ENCODE data around the gene HMX2. TPM values are rescaled to one million over a fixed set of nuclear protein-coding genes. Genes with fewer than 3 reads are reported as not detected.

Gene HMX2
- total and polyA plus RNA-seq, 2 of the 13 experiments (the other 11 are each of a cell fraction or from before 2014, with no cell fraction given): not detected

GRCh38 chr10:123101872-123102271 is 46.1 kb upstream of the HMX2 start:
- H3K4me3 ChIP-seq (replicated peaks in 1 of 3; ENCODE audit: insufficient read depth in 1 of 3, low read depth in 2 of 3, low read length in 3 of 3): no peak overlapping the region
- no TSS peak for BruUV-seq (replicated peaks)
- FAIRE-seq (no peak), ATAC-seq (peak; percentile 47; the same call in 2 of the 3 replicates), DNase-seq (ENCODE audit: low spot score) (no peak)
- no peak overlapping the region for H3K9ac ChIP-seq (ENCODE audit: insufficient read depth, low read depth, low read length)
- no peaks in the 10 kb centered on the region for H3K79me2 ChIP-seq (ENCODE audit: insufficient read depth, low read length)
- in situ Hi-C loops (cut with HindIII; ENCODE audit: extremely low pct_ligation_motif_present, low pct_unique_long_range_greater_than_20kb) (no loop called here), intact Hi-C loops (cut with micrococcal nuclease; ENCODE audit: unreplicated experiment) (no loop called here)
- no peaks in the 10 kb centered on the region for H3K9me3 ChIP-seq (ENCODE audit: low read length)
- no peaks in the 10 kb centered on the region for H4K20me1 ChIP-seq (ENCODE audit: insufficient read depth, low read length)
- ChIA-PET POLR2A (no interaction called here), CTCF (ENCODE audit: low intra/inter-chr PET ratio, low total read pairs) (no interaction called here)
- no peaks in the 10 kb centered on the region for H3K36me3 ChIP-seq (replicated peaks in 1 of 2; ENCODE audit: control insufficient read depth in 1 of 2, insufficient read depth in 2 of 2, low read length in 2 of 2)
- 19% methylated on average over 6 of the region's 9 CpGs for WGBS (ENCODE audit: low lambda C conversion rate)
- no peaks in the 10 kb centered on the region for H3K4me1 ChIP-seq (ENCODE audit: insufficient read depth, low read length)
- peak; percentile 17 for TF ChIP-seq CTCF (CRISPR knock-in tag; IDR thresholded peaks at IDR 0.05)
- TF ChIP-seq SRSF1 (optimal IDR thresholded peaks at IDR 0.05; ENCODE audit: low read depth, low read length): no peak
- 0 out of 2 replicates have a peak, but pooled peaks have one; percentile 39 for TF ChIP-seq PPARG (CRISPR knock-in tag; conservative IDR thresholded peaks at IDR 0.05)
- no peak overlapping the region for H3K4me2 ChIP-seq (ENCODE audit: low read depth, low read length)
- H2AFZ ChIP-seq (ENCODE audit: low read length): no peak overlapping the region
- H3K27ac ChIP-seq (ENCODE audit: extremely low read length, insufficient read depth, low read length): no peak overlapping the region
- H3K27me3 ChIP-seq (ENCODE audit: control insufficient read depth in 1 of 2, insufficient read depth in 2 of 2, low read length in 2 of 2): peaks cover 0 to 19% of the 10 kb centered on the region in 2 experiments; a peak in 3 of 5 replicates

DNA sequence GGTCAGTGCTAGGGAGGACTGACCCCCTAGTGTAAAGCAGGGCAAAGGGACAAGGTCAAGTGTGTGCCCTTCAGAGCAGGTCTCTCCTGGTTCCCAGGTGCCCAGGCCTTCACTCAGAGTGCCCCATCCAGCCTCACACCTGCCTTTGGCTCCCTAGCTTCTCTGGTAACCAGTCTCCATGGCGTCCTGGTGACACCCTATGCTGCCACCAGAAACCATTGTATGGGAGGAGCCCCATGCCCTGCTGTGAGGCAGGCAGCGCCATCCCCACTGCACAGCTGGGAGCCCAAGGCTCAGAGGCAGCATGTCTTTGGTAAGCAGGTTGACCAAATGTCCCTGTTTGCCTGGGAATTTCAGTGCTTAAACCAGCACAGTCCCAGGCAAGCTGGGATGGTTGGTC is 45.3 kb upstream of the HMX2 start:
- Histone ChIP-seq H3K4me3 (replicated peaks in 1 of 3; ENCODE audit: insufficient read depth in 1 of 3, low read depth in 2 of 3, low read length in 3 of 3) (no peak overlapping the region), H3K4me2 (ENCODE audit: low read depth, low read length) (no peak overlapping the region), H3K79me2 (ENCODE audit: insufficient read depth, low read length) (no peaks in the 10 kb centered on the region), H3K4me1 (ENCODE audit: insufficient read depth, low read length) (no peaks in the 10 kb centered on the region), H3K27me3 (ENCODE audit: control insufficient read depth in 1 of 2, insufficient read depth in 2 of 2, low read length in 2 of 2) (peaks cover 0 to 19% of the 10 kb centered on the region in 2 experiments; a peak in 3 of 5 replicates), H3K36me3 (replicated peaks in 1 of 2; ENCODE audit: control insufficient read depth in 1 of 2, insufficient read depth in 2 of 2, low read length in 2 of 2) (no peaks in the 10 kb centered on the region), H3K27ac (ENCODE audit: extremely low read length, insufficient read depth, low read length) (no peak overlapping the region), H2AFZ (ENCODE audit: low read length) (no peak overlapping the region), H3K9me3 (ENCODE audit: low read length) (no peaks in the 10 kb centered on the region), H4K20me1 (ENCODE audit: insufficient read depth, low read length) (no peaks in the 10 kb centered on the region), H3K9ac (ENCODE audit: insufficient read depth, low read depth, low read length) (no peak overlapping the region)
- in situ Hi-C loops (cut with HindIII; ENCODE audit: extremely low pct_ligation_motif_present, low pct_unique_long_range_greater_than_20kb) (no loop called here), intact Hi-C loops (cut with micrococcal nuclease; ENCODE audit: unreplicated experiment) (no loop called here)
- ChIA-PET POLR2A (no interaction called here), CTCF (ENCODE audit: low intra/inter-chr PET ratio, low total read pairs) (no interaction called here)
- ATAC-seq (no peak), FAIRE-seq (no peak), DNase-seq (ENCODE audit: low spot score) (no peak)
- BruUV-seq (replicated peaks): no TSS peak
- WGBS (ENCODE audit: low lambda C conversion rate): no CpG with 5 or more reads among the region's 2 CpGs
- TF ChIP-seq, protein P1, sequence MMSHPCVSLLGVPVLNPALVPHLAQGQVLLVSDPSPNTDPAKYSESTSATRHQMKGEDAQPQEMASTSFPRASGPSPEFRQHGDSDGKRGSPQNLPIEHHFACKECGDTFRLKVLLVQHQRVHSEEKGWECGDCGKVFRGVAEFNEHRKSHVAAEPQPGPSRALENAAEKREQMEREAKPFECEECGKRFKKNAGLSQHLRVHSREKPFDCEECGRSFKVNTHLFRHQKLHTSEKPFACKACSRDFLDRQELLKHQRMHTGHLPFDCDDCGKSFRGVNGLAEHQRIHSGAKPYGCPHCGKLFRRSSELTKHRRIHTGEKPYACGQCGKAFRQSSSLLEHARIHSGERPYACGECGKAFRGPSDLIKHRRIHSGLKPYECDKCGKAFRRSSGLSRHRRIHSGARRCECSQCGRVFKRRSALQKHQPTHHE (CRISPR knock-in tag; IDR thresholded peaks at IDR 0.05; ENCODE audit: borderline replicate concordance): no peak
- no peak for TF ChIP-seq RBFOX2 (IDR thresholded peaks at IDR 0.05; ENCODE audit: low read depth, low read length)
- TF ChIP-seq, protein P2, sequence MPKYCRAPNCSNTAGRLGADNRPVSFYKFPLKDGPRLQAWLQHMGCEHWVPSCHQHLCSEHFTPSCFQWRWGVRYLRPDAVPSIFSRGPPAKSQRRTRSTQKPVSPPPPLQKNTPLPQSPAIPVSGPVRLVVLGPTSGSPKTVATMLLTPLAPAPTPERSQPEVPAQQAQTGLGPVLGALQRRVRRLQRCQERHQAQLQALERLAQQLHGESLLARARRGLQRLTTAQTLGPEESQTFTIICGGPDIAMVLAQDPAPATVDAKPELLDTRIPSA (CRISPR knock-in tag; IDR thresholded peaks at IDR 0.05; ENCODE audit: borderline replicate concordance): no peak
- TF ChIP-seq TP53 (CRISPR knock-in tag; conservative IDR thresholded peaks at IDR 0.05): no peak
- TF ChIP-seq ZNF556 (CRISPR knock-in tag; IDR thresholded peaks at IDR 0.05; ENCODE audit: borderline replicate concordance): no peak
- TF ChIP-seq NR1H2 (CRISPR knock-in tag; IDR thresholded peaks at IDR 0.05; ENCODE audit: borderline replicate concordance, low read depth): no peak
- TF ChIP-seq ZNF569 (CRISPR knock-in tag; IDR thresholded peaks at IDR 0.05; ENCODE audit: borderline replicate concordance): no peak
- TF ChIP-seq ARID2 (CRISPR knock-in tag; IDR thresholded peaks at IDR 0.05; ENCODE audit: borderline replicate concordance): no peak
- no peak for TF ChIP-seq BCL6 (CRISPR knock-in tag; IDR thresholded peaks at IDR 0.05)
- TF ChIP-seq, protein P3, sequence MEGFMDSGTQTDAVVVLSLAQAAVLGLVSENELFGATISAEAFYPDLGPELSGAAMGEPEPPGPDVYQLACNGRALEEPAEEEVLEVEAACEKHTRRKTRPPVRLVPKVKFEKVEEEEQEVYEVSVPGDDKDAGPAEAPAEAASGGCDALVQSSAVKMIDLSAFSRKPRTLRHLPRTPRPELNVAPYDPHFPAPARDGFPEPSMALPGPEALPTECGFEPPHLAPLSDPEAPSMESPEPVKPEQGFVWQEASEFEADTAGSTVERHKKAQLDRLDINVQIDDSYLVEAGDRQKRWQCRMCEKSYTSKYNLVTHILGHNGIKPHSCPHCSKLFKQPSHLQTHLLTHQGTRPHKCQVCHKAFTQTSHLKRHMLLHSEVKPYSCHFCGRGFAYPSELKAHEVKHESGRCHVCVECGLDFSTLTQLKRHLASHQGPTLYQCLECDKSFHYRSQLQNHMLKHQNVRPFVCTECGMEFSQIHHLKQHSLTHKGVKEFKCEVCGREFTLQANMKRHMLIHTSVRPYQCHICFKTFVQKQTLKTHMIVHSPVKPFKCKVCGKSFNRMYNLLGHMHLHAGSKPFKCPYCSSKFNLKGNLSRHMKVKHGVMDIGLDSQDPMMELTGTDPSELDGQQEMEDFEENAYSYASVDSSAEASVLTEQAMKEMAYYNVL (CRISPR knock-in tag; IDR thresholded peaks at IDR 0.05; ENCODE audit: borderline replicate concordance): no peak

All from HepG2 (cell line).